ENCODE measurements around the gene TMEM26. TPM values are rescaled to one million over a fixed set of nuclear protein-coding genes. Genes with fewer than 3 reads are reported as not detected.
"Not testable (repeated sequence)": the region's sequence is repeated elsewhere in the genome, so short reads cannot be mapped to it uniquely, and the experiment has no call there.

The TMEM26 gene
- total and polyA plus RNA-seq, 7 experiments from 2014 or later, result 0.16 to 0.43 TPM; not detected in 5

DNA sequence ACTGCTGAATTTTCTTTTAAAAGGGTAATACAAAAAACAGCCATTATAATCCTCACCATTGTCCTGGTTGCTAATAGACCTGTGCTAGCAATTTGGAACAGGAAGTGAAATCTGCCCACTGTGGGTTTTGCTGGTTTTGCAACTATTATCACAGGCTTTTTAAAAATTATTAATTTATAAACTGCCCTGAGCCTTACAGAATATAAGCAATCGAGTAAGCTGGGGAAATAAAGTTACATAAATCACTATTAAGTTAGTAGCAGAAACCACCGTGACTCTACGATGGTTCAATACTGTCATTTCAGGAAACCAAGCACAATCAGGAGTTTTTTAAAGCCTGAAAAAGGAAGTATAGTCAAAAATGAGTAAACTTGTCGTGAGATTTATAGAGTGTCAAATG, 62.3 kb downstream of the TMEM26 start:
- Mint-ChIP-seq H3K9me3 (peaks cover 0 to 5% (median 0%) of the 10 kb centered on the region in 11 donors), H3K27me3 (peaks cover 0 to 26% (median 12%) of the 10 kb centered on the region in 5 donors), H3K36me3 (peaks cover 0 to 3% (median 0%) of the 10 kb centered on the region in 5 donors), H3K4me3 (no peak overlapping the region), H3K27ac (no peak overlapping the region), H3K4me1 (no peaks in the 10 kb centered on the region)
- no peaks in the 10 kb centered on the region for H3K4me1 ChIP-seq (ENCODE audit: control insufficient read depth in 2 of 2, insufficient read depth in 2 of 2, low read length in 2 of 2)
- ChIA-PET POLR2A (no interaction called here), CTCF (no interaction called here)
- H3K9me3 ChIP-seq (ENCODE audit: control insufficient read depth in 2 of 3, low read length in 3 of 3), result no peaks in the 10 kb centered on the region
- intact Hi-C loops (cut with micrococcal nuclease), result no loop called here
- no peak for DNase-seq
- H3K36me3 ChIP-seq (ENCODE audit: control insufficient read depth in 2 of 3, insufficient read depth in 3 of 3, low read length in 3 of 3), result no peaks in the 10 kb centered on the region
- H3K27me3 ChIP-seq (ENCODE audit: control insufficient read depth in 2 of 2, insufficient read depth in 2 of 2, low read length in 2 of 2), result no peaks in the 10 kb centered on the region
- H3K27ac ChIP-seq (ENCODE audit: low read depth, low read length), result no peak overlapping the region
- no peak overlapping the region for H3K4me3 ChIP-seq (ENCODE audit: low read length)
- ATAC-seq, result no peak

DNA sequence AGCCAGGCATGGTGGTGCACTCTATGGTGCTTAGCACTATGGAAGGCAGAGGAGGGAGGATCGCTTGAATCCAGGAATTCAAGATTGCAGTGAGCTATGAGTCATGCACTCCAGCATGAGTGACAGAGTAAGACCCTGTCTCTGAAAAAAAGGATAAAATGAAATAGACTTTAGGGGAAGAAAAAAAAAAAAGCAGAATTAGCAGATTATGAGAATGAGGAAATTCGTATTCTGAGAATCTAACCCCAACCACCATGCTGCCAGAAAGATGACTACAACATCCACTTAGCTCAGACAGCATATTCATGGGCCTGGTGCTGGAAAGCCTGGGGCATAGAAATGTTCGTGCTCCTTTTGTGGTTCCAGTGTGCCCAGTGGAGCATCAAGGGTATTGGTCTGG, 63.3 kb downstream of the TMEM26 start:
- POLR2A ChIA-PET, result no interaction called here
- H3K27me3 ChIP-seq (ENCODE audit: control insufficient read depth in 2 of 2, insufficient read depth in 2 of 2, low read length in 2 of 2), result no peaks in the 10 kb centered on the region
- Mint-ChIP-seq H3K4me1 (no peaks in the 10 kb centered on the region), H3K36me3 (peaks cover 0 to 3% (median 0%) of the 10 kb centered on the region in 5 donors), H3K9me3 (peaks cover 0 to 5% (median 0%) of the 10 kb centered on the region in 11 donors), H3K27me3 (peaks cover 0 to 29% (median 12%) of the 10 kb centered on the region in 5 donors), H3K4me3 (no peak overlapping the region), H3K27ac (no peak overlapping the region)
- intact Hi-C loops (cut with micrococcal nuclease), result no loop called here
- DNase-seq, result no peak
- H3K9me3 ChIP-seq (ENCODE audit: control insufficient read depth in 2 of 3, low read length in 3 of 3), result no peaks in the 10 kb centered on the region
- H3K27ac ChIP-seq (ENCODE audit: low read depth, low read length), result no peak overlapping the region
- CTCF ChIA-PET, result no interaction called here
- H3K36me3 ChIP-seq (ENCODE audit: control insufficient read depth in 2 of 3, insufficient read depth in 3 of 3, low read length in 3 of 3), result no peaks in the 10 kb centered on the region
- H3K4me3 ChIP-seq (ENCODE audit: low read length), result no peak overlapping the region
- H3K4me1 ChIP-seq (ENCODE audit: control insufficient read depth in 2 of 2, insufficient read depth in 2 of 2, low read length in 2 of 2), result no peaks in the 10 kb centered on the region
- ATAC-seq, result peak; percentile 61

DNA sequence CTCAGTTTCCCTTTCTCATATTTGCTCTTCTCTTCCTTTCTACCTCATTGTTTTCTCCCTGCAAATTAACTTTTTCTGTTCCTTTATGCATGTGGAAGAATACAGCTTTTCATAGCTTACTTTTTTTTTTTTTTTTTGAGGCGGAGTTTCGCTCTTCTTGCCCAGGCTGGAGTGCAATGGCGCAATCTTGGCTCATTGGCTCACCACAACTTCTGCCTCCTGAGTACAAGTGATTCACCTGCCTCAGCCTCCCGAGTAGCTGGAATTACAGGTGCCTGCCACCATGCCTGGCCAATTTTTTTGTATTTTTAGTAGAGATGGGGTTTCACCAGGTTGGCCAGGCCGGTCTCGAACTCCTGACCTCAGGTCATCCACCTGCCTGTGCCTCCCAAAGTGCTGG, 64.2 kb downstream of the TMEM26 start:
- H3K4me3 Mint-ChIP-seq; H3K36me3 Mint-ChIP-seq; DNase-seq; H3K36me3 ChIP-seq (ENCODE audit: control insufficient read depth in 2 of 3, insufficient read depth in 3 of 3, low read length in 3 of 3); H3K27me3 ChIP-seq (ENCODE audit: control insufficient read depth in 2 of 2, insufficient read depth in 2 of 2, low read length in 2 of 2); POLR2A ChIA-PET; H3K4me3 ChIP-seq (ENCODE audit: low read length); CTCF ChIA-PET; H3K4me1 ChIP-seq (ENCODE audit: control insufficient read depth in 2 of 2, insufficient read depth in 2 of 2, low read length in 2 of 2); H3K27ac ChIP-seq (ENCODE audit: low read depth, low read length); H3K9me3 ChIP-seq (ENCODE audit: control insufficient read depth in 2 of 3, low read length in 3 of 3); H3K9me3 Mint-ChIP-seq; H3K4me1 Mint-ChIP-seq; intact Hi-C loops (cut with micrococcal nuclease); H3K27ac Mint-ChIP-seq; ATAC-seq: not testable (repeated sequence)
- H3K27me3 Mint-ChIP-seq, result peaks cover 0 to 22% (median 12%) of the 10 kb centered on the region in 5 donors

DNA sequence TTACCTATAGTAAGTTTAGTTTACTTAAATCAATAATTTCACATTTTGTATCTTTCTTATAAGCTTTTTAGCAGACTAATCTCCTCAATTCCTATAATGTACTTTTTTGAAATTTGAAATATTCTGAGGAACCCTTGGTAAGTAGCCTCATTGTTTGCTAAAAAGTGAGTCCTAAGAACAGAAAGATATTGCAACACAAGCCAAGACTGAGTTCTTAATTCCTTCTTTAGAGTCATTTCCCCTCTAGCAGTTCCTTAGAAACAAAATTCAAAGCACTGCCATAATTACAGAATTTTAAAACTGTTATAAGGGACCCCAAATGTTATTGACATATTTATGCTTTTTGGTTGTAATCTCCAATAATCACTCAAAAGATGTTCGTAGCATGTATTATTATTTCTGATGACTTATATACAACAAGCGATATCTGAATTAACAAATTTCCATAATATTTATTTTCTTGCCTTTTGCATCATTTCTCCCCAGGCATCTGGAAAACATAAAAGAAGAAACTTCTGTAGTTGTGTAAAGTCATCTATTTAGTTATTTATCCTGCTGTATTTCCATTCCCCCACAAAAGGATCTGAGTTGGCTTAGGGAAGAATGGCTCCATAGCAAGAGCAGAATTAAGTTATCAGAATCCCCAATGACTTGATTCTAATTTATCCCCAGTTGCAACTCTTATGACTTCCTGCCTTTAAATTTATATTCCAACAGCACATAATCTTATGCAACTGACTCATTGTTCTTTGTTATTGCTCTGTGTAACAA, 67.8 kb downstream of the TMEM26 start:
- intact Hi-C loops (cut with micrococcal nuclease), result no loop called here
- ChIA-PET POLR2A (no interaction called here), CTCF (no interaction called here)
- Mint-ChIP-seq H3K27me3 (peaks cover 0 to 15% (median 7%) of the 10 kb centered on the region in 5 donors), H3K9me3 (peaks cover 0 to 4% (median 0%) of the 10 kb centered on the region in 11 donors), H3K27ac (no peak overlapping the region), H3K4me3 (no peak overlapping the region), H3K4me1 (no peaks in the 10 kb centered on the region), H3K36me3 (no peaks in the 10 kb centered on the region)
- Histone ChIP-seq H3K9me3 (ENCODE audit: control insufficient read depth in 2 of 3, low read length in 3 of 3) (no peaks in the 10 kb centered on the region), H3K27me3 (ENCODE audit: control insufficient read depth in 2 of 2, insufficient read depth in 2 of 2, low read length in 2 of 2) (no peaks in the 10 kb centered on the region), H3K4me3 (ENCODE audit: low read length) (no peak overlapping the region), H3K4me1 (ENCODE audit: control insufficient read depth in 2 of 2, insufficient read depth in 2 of 2, low read length in 2 of 2) (no peaks in the 10 kb centered on the region), H3K36me3 (ENCODE audit: control insufficient read depth in 2 of 3, insufficient read depth in 3 of 3, low read length in 3 of 3) (no peaks in the 10 kb centered on the region), H3K27ac (ENCODE audit: low read depth, low read length) (no peak overlapping the region)
- no peak for DNase-seq
- no peak for ATAC-seq

DNA sequence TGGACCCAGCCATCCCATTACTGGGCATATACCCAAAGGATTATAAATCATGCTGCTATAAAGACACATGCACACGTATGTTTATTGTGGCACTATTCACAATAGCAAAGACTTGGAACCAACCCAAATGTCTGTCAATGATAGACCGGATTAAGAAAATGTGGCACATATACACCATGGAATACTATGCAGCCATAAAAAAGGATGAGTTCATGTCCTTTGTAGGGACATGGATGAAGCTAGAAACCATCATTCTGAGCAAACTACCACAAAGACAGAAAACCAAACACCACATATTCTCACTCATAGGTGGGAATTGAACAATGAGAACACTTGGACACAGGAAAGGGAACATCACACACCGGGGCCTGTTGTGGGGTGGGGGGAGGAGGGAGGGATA, 72.0 kb downstream of the TMEM26 start:
- H3K4me1 Mint-ChIP-seq; intact Hi-C loops (cut with micrococcal nuclease); ATAC-seq; H3K36me3 ChIP-seq (ENCODE audit: control insufficient read depth in 2 of 3, insufficient read depth in 3 of 3, low read length in 3 of 3); H3K4me1 ChIP-seq (ENCODE audit: control insufficient read depth in 2 of 2, insufficient read depth in 2 of 2, low read length in 2 of 2); H3K36me3 Mint-ChIP-seq; H3K27ac Mint-ChIP-seq; H3K27ac ChIP-seq (ENCODE audit: low read depth, low read length); H3K4me3 ChIP-seq (ENCODE audit: low read length); CTCF ChIA-PET; H3K9me3 ChIP-seq (ENCODE audit: control insufficient read depth in 2 of 3, low read length in 3 of 3); H3K27me3 ChIP-seq (ENCODE audit: control insufficient read depth in 2 of 2, insufficient read depth in 2 of 2, low read length in 2 of 2); H3K4me3 Mint-ChIP-seq; DNase-seq; POLR2A ChIA-PET: not testable (repeated sequence)
- H3K27me3 Mint-ChIP-seq, result peaks cover 0 to 15% (median 0%) of the 10 kb centered on the region in 5 donors
- peaks cover 0 to 11% (median 4%) of the 10 kb centered on the region in 11 donors for H3K9me3 Mint-ChIP-seq

DNA sequence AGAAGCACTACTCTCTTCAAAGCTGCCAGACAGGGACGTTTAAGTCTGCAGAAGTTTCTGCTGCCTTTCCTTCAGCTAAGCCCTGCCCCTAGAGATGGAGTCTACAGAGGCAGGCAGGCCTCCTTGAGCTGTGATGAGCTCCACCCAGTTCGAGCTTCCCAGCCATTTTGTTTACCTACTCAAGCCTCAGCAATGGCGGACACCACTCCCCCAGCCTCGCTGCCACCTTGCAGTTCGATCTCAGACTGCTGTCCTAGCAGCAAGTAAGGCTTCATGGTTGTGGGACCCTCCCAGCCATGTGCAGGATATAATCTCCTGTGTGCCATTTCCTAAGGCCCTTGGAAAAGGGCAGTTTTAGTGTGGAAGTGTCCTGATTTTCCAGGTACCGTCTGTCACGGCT, 74.3 kb downstream of the TMEM26 start:
- intact Hi-C loops (cut with micrococcal nuclease), result no loop called here
- no peak overlapping the region for H3K27ac Mint-ChIP-seq
- ChIA-PET CTCF (no interaction called here), POLR2A (no interaction called here)
- H3K4me1 Mint-ChIP-seq, result no peaks in the 10 kb centered on the region
- H3K4me3 Mint-ChIP-seq, result no peak overlapping the region
- ATAC-seq, result no peak
- H3K36me3 ChIP-seq (ENCODE audit: control insufficient read depth in 2 of 3, insufficient read depth in 3 of 3, low read length in 3 of 3), result no peaks in the 10 kb centered on the region
- H3K9me3 Mint-ChIP-seq, result peaks cover 2 to 21% (median 10%) of the 10 kb centered on the region in 11 donors
- DNase-seq, result no peak
- no peak overlapping the region for H3K4me3 ChIP-seq (ENCODE audit: low read length)
- H3K27me3 Mint-ChIP-seq, result peaks cover 0 to 16% (median 4%) of the 10 kb centered on the region in 5 donors
- H3K4me1 ChIP-seq (ENCODE audit: control insufficient read depth in 2 of 2, insufficient read depth in 2 of 2, low read length in 2 of 2), result no peaks in the 10 kb centered on the region
- H3K27ac ChIP-seq (ENCODE audit: low read depth, low read length), result no peak overlapping the region
- H3K36me3 Mint-ChIP-seq, result peaks cover 0 to 5% (median 0%) of the 10 kb centered on the region in 5 donors
- no peaks in the 10 kb centered on the region for H3K9me3 ChIP-seq (ENCODE audit: control insufficient read depth in 2 of 3, low read length in 3 of 3)
- no peaks in the 10 kb centered on the region for H3K27me3 ChIP-seq (ENCODE audit: control insufficient read depth in 2 of 2, insufficient read depth in 2 of 2, low read length in 2 of 2)

DNA sequence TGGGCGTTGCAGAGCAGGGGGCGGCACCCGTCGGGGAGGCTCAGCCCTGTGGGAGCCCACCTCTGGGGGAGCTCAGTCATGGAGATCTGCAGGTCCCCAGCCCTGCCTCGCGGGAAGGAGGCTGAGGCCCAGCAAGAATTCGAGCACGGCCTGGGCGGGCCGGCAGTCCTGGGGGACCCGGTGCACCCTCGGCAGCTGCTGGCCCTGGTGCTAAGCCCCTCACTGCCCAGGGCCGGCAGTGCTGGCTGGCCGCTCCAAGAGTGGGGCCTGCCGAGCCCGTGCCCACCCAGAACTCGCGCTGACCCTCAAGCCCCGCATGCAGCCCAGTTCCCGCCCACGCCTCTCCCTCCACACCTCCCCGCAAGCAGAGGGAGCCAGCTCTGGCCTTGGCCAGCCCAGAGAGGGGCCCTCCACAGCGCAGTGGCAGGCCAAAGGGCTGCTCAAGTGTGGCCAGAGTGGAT, 76.2 kb downstream of the TMEM26 start:
- DNase-seq (no peak), ATAC-seq (no peak)
- POLR2A ChIA-PET, result no interaction called here

More for the DNA sequence above, 76.2 kb downstream of the TMEM26 start:
- Mint-ChIP-seq H3K27ac (no peak overlapping the region), H3K36me3 (peaks cover 0 to 5% (median 0%) of the 10 kb centered on the region in 5 donors), H3K4me3 (no peak overlapping the region), H3K4me1 (no peaks in the 10 kb centered on the region), H3K27me3 (peaks cover 0 to 16% (median 6%) of the 10 kb centered on the region in 5 donors), H3K9me3 (peaks cover 2 to 21% (median 10%) of the 10 kb centered on the region in 11 donors)
- Histone ChIP-seq H3K27ac (ENCODE audit: low read depth, low read length) (no peak overlapping the region), H3K9me3 (ENCODE audit: control insufficient read depth in 2 of 3, low read length in 3 of 3) (no peaks in the 10 kb centered on the region), H3K27me3 (ENCODE audit: control insufficient read depth in 2 of 2, insufficient read depth in 2 of 2, low read length in 2 of 2) (no peaks in the 10 kb centered on the region), H3K4me1 (ENCODE audit: control insufficient read depth in 2 of 2, insufficient read depth in 2 of 2, low read length in 2 of 2) (no peaks in the 10 kb centered on the region), H3K36me3 (ENCODE audit: control insufficient read depth in 2 of 3, insufficient read depth in 3 of 3, low read length in 3 of 3) (no peaks in the 10 kb centered on the region), H3K4me3 (ENCODE audit: low read length) (no peak overlapping the region)
- CTCF ChIA-PET, result no interaction called here
- intact Hi-C loops (cut with micrococcal nuclease), result no loop called here
